Measurements from ENCODE around the gene SLC5A2. TPM values are rescaled to one million over a fixed set of nuclear protein-coding genes. Genes with fewer than 3 reads are reported as not detected.
"Not testable (repeated sequence)": the region's sequence is repeated elsewhere in the genome, so short reads cannot be mapped to it uniquely, and the experiment has no call there.

SLC5A2 gene
- total RNA-seq, 1 donor: under 0.01 TPM

DNA sequence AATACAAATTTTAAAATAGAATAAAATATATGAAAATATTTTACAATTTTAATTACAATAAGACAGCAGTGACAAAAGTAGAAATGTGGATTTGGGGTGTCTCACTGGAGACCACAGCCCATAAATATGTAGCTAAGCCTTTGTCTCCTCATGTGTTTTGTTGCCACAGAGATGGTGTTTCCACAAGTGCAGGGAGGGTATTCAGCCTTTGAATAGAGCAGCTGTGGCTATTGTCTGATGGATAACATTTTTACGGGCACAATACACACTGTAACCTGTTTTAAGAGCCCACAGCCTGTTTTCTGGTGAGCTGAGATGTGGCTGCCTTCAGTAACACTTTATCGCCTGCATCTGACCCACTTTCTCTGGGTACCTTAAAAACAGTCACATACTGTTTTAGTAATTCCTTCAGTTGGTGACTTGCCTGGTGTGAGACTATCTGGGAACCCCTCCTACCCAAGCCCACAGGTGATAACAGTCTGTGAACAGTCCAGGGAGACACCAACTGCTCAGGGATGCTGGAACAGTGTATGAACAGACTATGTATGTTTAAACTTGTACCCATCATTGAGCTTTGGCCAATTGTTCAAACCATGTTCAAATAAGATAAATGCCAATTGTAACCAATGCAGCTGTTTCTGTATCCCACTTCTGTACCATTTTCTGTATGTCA, 37.0 kb downstream of the SLC5A2 start:
- H3K4me3 ChIP-seq (ENCODE audit: low read depth, low read length): no peak overlapping the region
- no peak for DNase-seq (ENCODE audit: low read depth)
- no peak for TF ChIP-seq CTCF (IDR thresholded peaks at IDR 0.05; ENCODE audit: insufficient read depth, low read depth, low read length)

DNA sequence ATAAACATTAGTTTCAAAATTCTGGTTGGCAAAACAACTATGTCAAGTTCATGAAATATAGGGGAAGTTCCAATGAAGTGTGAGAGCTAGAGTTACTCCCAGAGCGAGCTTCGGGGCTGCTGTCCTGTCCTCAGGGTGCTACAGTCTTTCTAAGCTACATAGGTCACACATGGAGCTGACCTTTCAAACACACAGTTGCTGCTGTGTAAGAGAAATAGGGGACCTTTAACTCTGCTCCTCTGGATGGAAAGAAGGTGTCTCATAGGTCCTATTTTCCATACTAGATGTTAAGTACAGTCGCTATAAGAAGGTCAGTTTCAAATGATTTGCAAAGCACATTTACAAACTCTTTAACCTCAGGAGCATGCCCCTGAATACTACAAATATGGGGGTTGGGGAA, 38.4 kb downstream of the SLC5A2 start:
- H3K4me3 ChIP-seq (ENCODE audit: low read depth, low read length): no peak overlapping the region
- DNase-seq (ENCODE audit: low read depth): no peak
- no peak for TF ChIP-seq CTCF (IDR thresholded peaks at IDR 0.05; ENCODE audit: insufficient read depth, low read depth, low read length)

GRCh38 chr16:31522071-31522470, 39.1 kb downstream of the SLC5A2 start:
- no peak overlapping the region for H3K4me3 ChIP-seq (ENCODE audit: low read depth, low read length)
- DNase-seq (ENCODE audit: low read depth): no peak
- TF ChIP-seq CTCF (IDR thresholded peaks at IDR 0.05; ENCODE audit: insufficient read depth, low read depth, low read length): no peak

DNA sequence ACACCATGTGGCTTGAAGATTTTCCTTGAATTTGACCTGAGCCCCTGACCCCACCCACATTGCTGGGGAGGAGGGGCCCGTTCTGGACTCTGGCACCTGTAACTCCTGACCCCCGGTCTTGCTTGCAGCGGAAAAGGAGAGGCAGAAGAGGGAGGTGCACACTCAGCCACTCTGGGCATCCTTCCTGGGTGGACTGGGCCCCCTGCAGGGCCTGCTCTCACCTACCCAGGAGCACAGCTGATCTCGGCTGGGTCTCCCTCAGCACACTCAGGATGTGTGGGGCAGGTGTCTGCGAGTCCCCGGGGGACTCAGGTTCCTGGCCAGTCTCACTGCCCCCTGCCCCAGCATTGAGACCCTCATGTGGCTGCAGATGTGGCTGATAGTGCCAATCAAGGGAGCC, 40.8 kb downstream of the SLC5A2 start:
- not testable (repeated sequence) for DNase-seq (ENCODE audit: low read depth); H3K4me3 ChIP-seq (ENCODE audit: low read depth, low read length)

GRCh38 chr16:31525113-31525512, 42.2 kb downstream of the SLC5A2 start:
- H3K4me3 ChIP-seq (ENCODE audit: low read depth, low read length): no peak overlapping the region
- TF ChIP-seq CTCF (IDR thresholded peaks at IDR 0.05; ENCODE audit: insufficient read depth, low read depth, low read length): no peak
- DNase-seq (ENCODE audit: low read depth): no peak

GRCh38 chr16:31527734-31528274, 44.9 kb downstream of the SLC5A2 start, which contains the start of gene AHSP:
Gene AHSP (plus strand): TSS chr16:31527900. CDS start chr16:31528140, 240 bp downstream.
- no peak for TF ChIP-seq CTCF (IDR thresholded peaks at IDR 0.05; ENCODE audit: insufficient read depth, low read depth, low read length)
- H3K4me3 ChIP-seq (ENCODE audit: low read depth, low read length): no peak within 1 kb of the TSS
- no peak for DNase-seq (ENCODE audit: low read depth)

- no peak overlapping the region for H3K4me3 ChIP-seq (ENCODE audit: low read depth, low read length)
- no peak for DNase-seq (ENCODE audit: low read depth)
- no peak for TF ChIP-seq CTCF (IDR thresholded peaks at IDR 0.05; ENCODE audit: insufficient read depth, low read depth, low read length)
These were observed 45.7 kb downstream of the SLC5A2 start for GRCh38 chr16:31528523-31529107.

Data from fibroblast of villous mesenchyme (primary cell).